ENCODE results near the gene SRPK3. TPM values are rescaled to one million over a fixed set of nuclear protein-coding genes. Genes with fewer than 3 reads are reported as not detected.

The SRPK3 gene
- total RNA-seq, 2 donors from 2014 or later, result 0.64 to 2.3 TPM

GRCh38 chrX:153827016-153827415, 46.2 kb downstream of the SRPK3 start:
- Histone ChIP-seq H3K4me1 (no peaks in the 10 kb centered on the region), H3K27ac (no peak overlapping the region), H3K9me3 (no peaks in the 10 kb centered on the region), H3K27me3 (peaks cover 33% of the 10 kb centered on the region), H3K9ac (ENCODE audit: low read depth in 2 of 2, low read length in 2 of 2) (no peak overlapping the region), H3K4me3 (no peak overlapping the region), H3K36me3 (no peaks in the 10 kb centered on the region)
- no peak for TF ChIP-seq CTCF (IDR thresholded peaks at IDR 0.05)
- DNase-seq, result no peak
- intact Hi-C loops (cut with DNase I), result no loop called here

GRCh38 chrX:153827903-153828302, 47.1 kb downstream of the SRPK3 start:
- no peaks in the 10 kb centered on the region for H3K9me3 ChIP-seq
- no peak overlapping the region for H3K27ac ChIP-seq
- H3K9ac ChIP-seq (ENCODE audit: low read depth in 2 of 2, low read length in 2 of 2), result no peak overlapping the region
- no peaks in the 10 kb centered on the region for H3K4me1 ChIP-seq
- peaks cover 40% of the 10 kb centered on the region for H3K27me3 ChIP-seq
- no peaks in the 10 kb centered on the region for H3K36me3 ChIP-seq
- intact Hi-C loops (cut with DNase I), result no loop called here
- H3K4me3 ChIP-seq, result no peak overlapping the region
- no peak for DNase-seq
- TF ChIP-seq CTCF (IDR thresholded peaks at IDR 0.05), result no peak

- Histone ChIP-seq H3K9ac (ENCODE audit: low read depth in 2 of 2, low read length in 2 of 2) (no peak overlapping the region), H3K27me3 (peaks cover 40% of the 10 kb centered on the region), H3K4me3 (peak overlapping the region; percentile 24), H3K36me3 (no peaks in the 10 kb centered on the region), H3K27ac (no peak overlapping the region), H3K9me3 (no peaks in the 10 kb centered on the region), H3K4me1 (no peaks in the 10 kb centered on the region)
- intact Hi-C loops (cut with DNase I), result no loop called here
- TF ChIP-seq CTCF (IDR thresholded peaks at IDR 0.05), result no peak
- DNase-seq, result no peak
These were observed 47.5 kb downstream of the SRPK3 start for GRCh38 chrX:153828308-153828707.

- no peak for DNase-seq
- no peak overlapping the region for H3K9ac ChIP-seq (ENCODE audit: low read depth in 2 of 2, low read length in 2 of 2)
- peak overlapping the region; percentile 24 for H3K4me3 ChIP-seq
- no peak overlapping the region for H3K27ac ChIP-seq
- peaks cover 40% of the 10 kb centered on the region for H3K27me3 ChIP-seq
- TF ChIP-seq CTCF (IDR thresholded peaks at IDR 0.05), result no peak
- no peaks in the 10 kb centered on the region for H3K4me1 ChIP-seq
- no peaks in the 10 kb centered on the region for H3K9me3 ChIP-seq
- no peaks in the 10 kb centered on the region for H3K36me3 ChIP-seq
- intact Hi-C loops (cut with DNase I), result no loop called here
These were observed 48.1 kb downstream of the SRPK3 start for GRCh38 chrX:153828723-153829548.

GRCh38 chrX:153829549-153829798, 48.6 kb downstream of the SRPK3 start:
- Histone ChIP-seq H3K4me1 (no peaks in the 10 kb centered on the region), H3K9ac (ENCODE audit: low read depth in 2 of 2, low read length in 2 of 2) (no peak overlapping the region), H3K4me3 (peak overlapping the region; percentile 24), H3K27ac (no peak overlapping the region), H3K9me3 (no peaks in the 10 kb centered on the region), H3K27me3 (peaks cover 40% of the 10 kb centered on the region), H3K36me3 (no peaks in the 10 kb centered on the region)
- DNase-seq, result no peak
- intact Hi-C loops (cut with DNase I), result no loop called here
- TF ChIP-seq CTCF (IDR thresholded peaks at IDR 0.05), result no peak
